DOHH2 (cell line): Measurements from ENCODE around the gene RTL9.

Experiments used
- H3F3A ChIP-seq: fragments of 200-600 bp; sonication (generic), shearing (Covaris generic); 2 replicates; pipeline ENCODE4 v1.6.0; 2016; ENCODE audit warnings: antibody characterized with exemption, mild to moderate bottlenecking; ENCODE audit not compliant: control insufficient read depth, insufficient read depth
- H3K27ac ChIP-seq: fragments of 200-600 bp; sonication (generic); 2 replicates; pipeline ENCODE4 v1.5.1; 2014; ENCODE audit warnings: low read depth, mild to moderate bottlenecking, low read length, moderate library complexity
- H3K27me3 ChIP-seq: fragments of 200-600 bp; sonication (generic); 2 replicates; pipeline ENCODE4 v1.6.1; 2014; ENCODE audit warnings: mild to moderate bottlenecking, low read length, mixed read lengths; ENCODE audit not compliant: control insufficient read depth
- H3K36me3 ChIP-seq: fragments of 200-600 bp; sonication (generic); 2 replicates; pipeline ENCODE4 v1.6.1; 2014; ENCODE audit warnings: mild to moderate bottlenecking, low read length, moderate library complexity, mixed read lengths; ENCODE audit not compliant: control insufficient read depth
- H3K4me1 ChIP-seq: fragments of 200-600 bp; sonication (generic); 2 replicates; pipeline ENCODE4 v1.6.1; 2014; ENCODE audit warnings: mild to moderate bottlenecking, low read length, mixed read lengths; ENCODE audit not compliant: control insufficient read depth
- H3K4me2 ChIP-seq: fragments of 200-600 bp; sonication (generic); 2 replicates; pipeline ENCODE4 v1.6.0; 2014; ENCODE audit warnings: mild to moderate bottlenecking, low read length, moderate library complexity
- H3K4me3 ChIP-seq: fragments of 200-600 bp; sonication (generic); 2 replicates; pipeline ENCODE4 v1.5.1; 2014; ENCODE audit warnings: mild to moderate bottlenecking, low read length, mixed read lengths
- H3K79me2 ChIP-seq: fragments of 200-600 bp; sonication (generic); 2 replicates; pipeline ENCODE4 v1.6.1; 2014; ENCODE audit warnings: mild to moderate bottlenecking, low read length, mixed read lengths; ENCODE audit not compliant: control insufficient read depth
- H3K9me2 ChIP-seq: fragments of 200-600 bp; sonication (generic); replicated peaks from 2 replicates; pipeline ENCODE4 v1.6.1; 2014; ENCODE audit warnings: mild to moderate bottlenecking, low read length, mixed read lengths; ENCODE audit not compliant: control insufficient read depth
- H3K9me3 ChIP-seq: fragments of 200-600 bp; sonication (generic); 2 replicates; pipeline ENCODE4 v1.6.1; 2014; ENCODE audit warnings: antibody characterized with exemption, low read length, mixed read lengths; ENCODE audit not compliant: control insufficient read depth, insufficient read depth
- H4K20me1 ChIP-seq: fragments of 200-600 bp; sonication (generic); 2 replicates; pipeline ENCODE4 v1.6.0; 2014; ENCODE audit warnings: low read depth, mild to moderate bottlenecking, antibody characterized with exemption, low read length, moderate library complexity; ENCODE audit not compliant: control insufficient read depth, insufficient read depth
- CTCF ChIP-seq: fragments of 200-600 bp; sonication (generic); IDR thresholded peaks from one replicate; pipeline ENCODE4 v1.5.1; 2014; ENCODE audit warnings: antibody characterized with exemption, mild to moderate bottlenecking, low read depth, low read length; ENCODE audit not compliant: poor library complexity, severe bottlenecking
- EZH2phosphoT487 ChIP-seq: fragments of 200-600 bp; sonication (generic); IDR thresholded peaks from 2 replicates; pipeline ENCODE4 v1.6.1; 2017; ENCODE audit warnings: borderline replicate concordance, mild to moderate bottlenecking, antibody characterized with exemption, low read length, moderate library complexity, mixed read lengths

Gene RTL9

GRCh38 chrX:110346681-110347080, 12.0 kb upstream of the RTL9 start:
- Histone ChIP-seq H3K36me3 (no peaks in the 10 kb centered on the region), H3F3A (no peaks in the 10 kb centered on the region), H3K4me2 (no peak overlapping the region), H3K79me2 (no peaks in the 10 kb centered on the region), H3K27ac (no peak overlapping the region), H3K9me3 (no peaks in the 10 kb centered on the region), H4K20me1 (no peaks in the 10 kb centered on the region), H3K4me1 (no peaks in the 10 kb centered on the region), H3K9me2 (no peaks in the 10 kb centered on the region), H3K4me3 (no peak overlapping the region), H3K27me3 (no peaks in the 10 kb centered on the region)
- no peak for TF ChIP-seq CTCF
- TF ChIP-seq EZH2phosphoT487: no peak

GRCh38 chrX:110359273-110359672, 625 bp downstream of the RTL9 start:
- H3K36me3 ChIP-seq: no peaks in the 10 kb centered on the region
- H3K4me2 ChIP-seq: no peak overlapping the region
- no peaks in the 10 kb centered on the region for H3K9me3 ChIP-seq
- no peaks in the 10 kb centered on the region for H3K9me2 ChIP-seq
- H4K20me1 ChIP-seq: no peaks in the 10 kb centered on the region
- H3K27ac ChIP-seq: no peak overlapping the region
- no peaks in the 10 kb centered on the region for H3K79me2 ChIP-seq
- H3K27me3 ChIP-seq: no peaks in the 10 kb centered on the region
- TF ChIP-seq CTCF: no peak
- no peak for TF ChIP-seq EZH2phosphoT487
- H3K4me3 ChIP-seq: no peak overlapping the region
- H3K4me1 ChIP-seq: no peaks in the 10 kb centered on the region
- no peaks in the 10 kb centered on the region for H3F3A ChIP-seq

GRCh38 chrX:110363244-110363643, 4.6 kb downstream of the RTL9 start:
- Histone ChIP-seq H3K27me3 (no peaks in the 10 kb centered on the region), H3K4me1 (no peaks in the 10 kb centered on the region), H3K4me2 (no peak overlapping the region), H3F3A (no peaks in the 10 kb centered on the region), H3K27ac (no peak overlapping the region), H3K36me3 (no peaks in the 10 kb centered on the region), H3K9me3 (no peaks in the 10 kb centered on the region), H3K4me3 (no peak overlapping the region), H3K79me2 (no peaks in the 10 kb centered on the region), H3K9me2 (no peaks in the 10 kb centered on the region), H4K20me1 (no peaks in the 10 kb centered on the region)
- TF ChIP-seq EZH2phosphoT487: no peak
- TF ChIP-seq CTCF: no peak

GRCh38 chrX:110373310-110373709, 14.7 kb downstream of the RTL9 start:
- H3K4me3 ChIP-seq: no peak overlapping the region
- TF ChIP-seq CTCF: no peak
- TF ChIP-seq EZH2phosphoT487: no peak
- H3K9me2 ChIP-seq: no peaks in the 10 kb centered on the region
- no peaks in the 10 kb centered on the region for H3F3A ChIP-seq
- H3K4me1 ChIP-seq: no peaks in the 10 kb centered on the region
- no peak overlapping the region for H3K4me2 ChIP-seq
- H3K79me2 ChIP-seq: no peaks in the 10 kb centered on the region
- no peaks in the 10 kb centered on the region for H3K9me3 ChIP-seq
- H3K27me3 ChIP-seq: no peaks in the 10 kb centered on the region
- H4K20me1 ChIP-seq: no peaks in the 10 kb centered on the region
- H3K36me3 ChIP-seq: no peaks in the 10 kb centered on the region
- H3K27ac ChIP-seq: no peak overlapping the region
